KG1 (cell line): ENCODE measurements around the gene GPC5.
"Not testable (repeated sequence)": the region's sequence is repeated elsewhere in the genome, so short reads cannot be mapped to it uniquely, and the experiment has no call there.

ENCODE experiments used
- DNase-seq: peaks from one replicate; lab custom pipeline; 2025; lab: John Stamatoyannopoulos, UW

The GPC5 gene

DNA sequence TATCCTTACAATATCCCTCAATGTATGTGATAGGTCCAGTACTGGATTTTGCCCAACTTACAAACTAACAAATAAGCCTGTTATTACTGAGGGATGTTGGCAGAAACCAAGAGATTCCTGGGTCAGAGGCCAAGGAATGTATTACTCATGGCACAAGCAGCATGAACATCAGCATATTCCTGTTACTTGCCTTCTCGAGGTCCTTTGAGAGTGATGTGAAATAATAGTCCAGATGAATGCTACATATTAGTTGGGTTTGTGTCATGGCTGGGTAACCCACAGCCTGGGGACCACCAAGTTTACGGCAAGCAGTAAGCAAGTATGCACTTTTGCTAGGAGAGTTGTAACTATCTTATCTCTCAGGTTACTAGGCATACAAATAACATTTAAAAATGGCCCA, 1443.7 kb downstream of the GPC5 start:
- no peak for DNase-seq

DNA sequence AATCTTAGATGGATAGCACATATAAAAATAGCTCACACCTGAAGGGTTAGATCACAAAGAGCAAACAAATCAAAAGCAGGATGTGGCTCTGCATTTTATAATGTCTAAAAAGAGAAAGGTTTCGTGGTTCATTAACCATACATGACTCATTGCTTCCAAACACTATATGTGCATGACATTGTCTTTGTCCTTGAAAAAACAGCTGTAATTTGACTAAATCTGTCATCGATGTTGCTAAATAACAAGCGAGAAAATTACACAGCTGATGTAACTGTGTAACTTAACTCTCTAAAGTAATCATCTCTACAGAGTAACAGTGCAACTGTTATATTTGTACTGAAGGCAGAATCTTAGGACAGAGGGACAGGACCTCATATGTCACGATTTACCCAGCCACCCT, 1445.1 kb downstream of the GPC5 start:
- no peak for DNase-seq

DNA sequence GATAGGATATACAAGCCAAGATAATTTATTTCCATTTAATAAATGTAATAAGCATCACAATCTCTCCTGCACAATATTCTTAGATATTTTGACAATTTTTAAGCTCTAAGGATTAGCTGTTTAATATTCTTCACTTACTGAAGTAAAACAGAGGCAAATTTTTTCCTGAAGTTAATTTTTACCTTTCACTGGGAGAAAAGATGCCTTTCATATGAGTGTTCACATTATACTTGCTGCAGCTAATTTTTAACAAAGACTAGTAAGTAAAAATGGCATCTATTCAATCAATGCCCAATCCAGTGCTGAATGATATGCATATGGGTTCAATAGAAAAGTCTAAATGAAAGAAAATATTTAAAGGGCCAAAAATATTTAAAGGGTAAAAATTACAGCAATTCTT, 1451.0 kb downstream of the GPC5 start:
- no peak for DNase-seq

GRCh38 chr13:92864584-92865284, 1466.3 kb downstream of the GPC5 start:
- DNase-seq, result no peak

DNA sequence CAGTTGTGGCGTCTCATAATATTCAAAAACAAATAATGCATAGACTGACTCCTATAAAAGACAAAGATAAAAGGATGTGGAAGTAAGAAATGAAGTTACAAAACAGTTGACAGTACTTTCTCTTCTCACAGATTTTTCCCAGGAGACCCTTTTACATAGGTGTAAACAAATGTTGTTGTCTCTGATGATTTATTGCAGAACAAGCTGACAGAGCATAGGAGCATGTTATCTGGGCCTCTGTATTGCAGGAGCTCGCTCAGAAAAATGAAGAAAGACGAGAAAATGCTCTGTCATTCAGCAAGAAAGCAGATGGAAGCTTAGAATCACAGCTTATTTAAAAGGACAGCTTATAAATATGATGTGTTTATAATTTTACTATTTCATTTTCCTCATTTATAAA, 1474.6 kb downstream of the GPC5 start:
- no peak for DNase-seq

DNA sequence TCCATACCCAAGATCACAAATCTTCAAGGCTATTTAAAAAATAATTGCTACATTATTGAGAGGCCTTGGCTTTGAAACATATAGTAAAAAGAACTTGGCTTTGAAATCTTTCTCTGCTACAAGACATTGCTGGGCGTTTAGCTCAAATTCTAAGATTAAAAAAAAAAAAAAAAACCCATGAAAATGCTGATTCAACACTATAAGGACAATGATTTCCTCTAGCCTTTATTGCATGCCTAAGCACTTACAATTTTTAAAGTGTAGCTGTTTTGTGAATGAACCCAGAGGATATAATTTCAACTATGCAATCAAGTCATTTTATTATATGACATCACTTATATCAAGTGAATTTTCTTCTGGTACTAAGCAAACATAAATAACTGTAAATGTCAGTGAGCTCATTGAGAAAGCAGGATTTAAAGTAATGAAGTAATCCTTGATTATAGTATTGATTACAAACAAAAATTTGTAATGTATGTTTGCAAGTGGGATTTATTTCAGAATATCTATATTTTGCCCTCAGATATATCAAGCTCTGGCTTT, 1488.2 kb downstream of the GPC5 start:
- no peak for DNase-seq

DNA sequence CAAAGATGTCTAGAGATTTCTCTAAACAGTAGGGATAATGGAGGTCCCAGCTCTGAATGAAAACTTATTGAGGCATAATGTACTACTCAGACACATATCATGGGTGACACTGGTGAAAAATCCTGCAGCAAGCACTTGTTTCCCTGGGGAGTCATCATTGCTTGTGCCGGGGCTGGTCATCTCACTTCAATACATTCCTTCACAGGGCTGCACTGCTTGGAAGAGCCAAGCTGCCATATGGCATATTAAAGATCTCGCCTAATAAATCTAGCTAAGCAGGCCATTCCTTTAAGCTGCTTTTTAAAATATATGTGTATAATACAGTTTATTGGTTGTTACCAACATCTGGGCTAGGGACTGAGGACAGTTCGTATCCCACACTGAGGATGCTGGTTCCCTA, 1496.0 kb downstream of the GPC5 start:
- no peak for DNase-seq

DNA sequence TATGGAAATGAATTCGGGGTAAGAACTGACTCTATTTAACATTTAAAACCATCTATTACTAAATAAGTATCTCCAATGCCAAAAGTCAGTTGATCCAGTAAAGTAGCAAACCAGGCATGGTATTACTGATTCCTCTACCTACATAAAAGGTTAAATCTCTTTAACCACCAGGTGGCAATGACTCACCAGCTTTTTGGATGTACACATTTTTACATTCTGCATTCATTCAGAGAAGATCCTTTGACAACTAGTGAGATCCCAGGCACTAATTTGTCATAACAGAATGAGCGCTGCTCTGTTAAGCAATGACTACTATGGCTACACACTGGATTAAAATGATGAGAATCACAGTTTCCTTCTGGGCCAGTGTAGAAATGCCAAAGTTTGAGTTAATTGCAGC, 1498.4 kb downstream of the GPC5 start:
- no peak for DNase-seq

DNA sequence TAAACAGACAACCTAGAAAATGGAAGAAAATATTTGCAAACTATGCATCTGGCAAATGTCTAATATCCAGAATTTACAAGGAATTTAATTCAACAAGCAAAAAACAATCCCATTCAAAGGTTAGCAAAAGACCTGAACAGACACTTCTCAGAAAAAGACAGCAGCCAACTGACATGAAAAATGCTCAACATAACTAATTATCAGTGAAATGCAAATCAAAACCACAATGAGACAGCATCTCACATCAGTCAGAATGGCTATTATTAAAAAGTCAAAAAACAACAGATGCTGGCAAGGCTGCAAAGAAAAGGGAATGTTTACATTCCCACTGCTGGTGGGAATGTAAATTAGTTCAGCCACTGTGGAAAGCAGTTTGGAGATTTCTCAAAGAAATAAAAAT, 1500.5 kb downstream of the GPC5 start:
- DNase-seq, result not testable (repeated sequence)

DNA sequence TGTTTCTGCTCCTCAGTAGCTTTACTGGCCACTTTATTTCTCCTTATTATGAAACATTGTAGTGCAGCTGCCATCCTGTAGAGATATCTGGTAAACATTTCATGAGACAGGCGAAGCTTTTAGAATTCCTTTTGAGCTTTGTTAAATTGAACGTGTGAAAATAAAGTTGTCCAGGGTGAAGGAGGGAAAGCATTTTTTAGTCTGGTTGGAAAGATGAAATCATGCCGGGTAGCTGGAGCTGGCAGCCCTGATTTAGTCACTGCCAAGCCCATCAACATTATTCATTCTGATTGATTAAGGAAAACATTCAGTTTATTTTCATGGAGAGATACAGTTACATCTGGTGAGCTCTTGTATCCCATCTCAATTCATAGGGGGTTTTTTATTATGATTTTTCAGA, 1502.0 kb downstream of the GPC5 start:
- DNase-seq, result no peak

GRCh38 chr13:92901739-92902138, 1503.3 kb downstream of the GPC5 start:
- no peak for DNase-seq

GRCh38 chr13:92912629-92913028, 1514.2 kb downstream of the GPC5 start:
- no peak for DNase-seq

DNA sequence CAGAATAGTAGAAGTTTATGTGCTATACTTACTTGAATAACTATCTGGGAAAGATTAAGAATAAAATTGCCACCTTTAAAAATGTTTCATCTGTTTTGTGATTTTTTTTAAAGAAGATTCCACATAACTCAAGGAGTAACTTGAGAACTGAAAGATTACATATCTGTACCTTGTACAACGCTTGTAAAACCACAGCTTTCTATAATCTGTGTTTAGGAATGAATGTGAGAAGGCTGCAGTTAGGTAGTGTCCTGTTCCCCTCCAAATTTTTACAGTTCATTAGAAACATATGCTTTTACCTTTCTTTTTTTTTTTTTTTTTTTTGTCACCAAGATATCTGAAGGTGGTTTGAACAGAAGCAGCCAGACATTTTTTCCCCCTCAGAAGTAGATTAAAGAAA, 1515.4 kb downstream of the GPC5 start:
- no peak for DNase-seq
